Activated T-cell treated with anti-CD3 and anti-CD28 coated beads, Interleukin-2, amount 50 U/mL, for 1 hour (primary cell): ENCODE results near the gene DIPK2A.

Source experiments
- DNase-seq: peaks from one replicate; pipeline ENCODE4 v3.0.0-alpha.2; 2020

The DIPK2A gene

DNA sequence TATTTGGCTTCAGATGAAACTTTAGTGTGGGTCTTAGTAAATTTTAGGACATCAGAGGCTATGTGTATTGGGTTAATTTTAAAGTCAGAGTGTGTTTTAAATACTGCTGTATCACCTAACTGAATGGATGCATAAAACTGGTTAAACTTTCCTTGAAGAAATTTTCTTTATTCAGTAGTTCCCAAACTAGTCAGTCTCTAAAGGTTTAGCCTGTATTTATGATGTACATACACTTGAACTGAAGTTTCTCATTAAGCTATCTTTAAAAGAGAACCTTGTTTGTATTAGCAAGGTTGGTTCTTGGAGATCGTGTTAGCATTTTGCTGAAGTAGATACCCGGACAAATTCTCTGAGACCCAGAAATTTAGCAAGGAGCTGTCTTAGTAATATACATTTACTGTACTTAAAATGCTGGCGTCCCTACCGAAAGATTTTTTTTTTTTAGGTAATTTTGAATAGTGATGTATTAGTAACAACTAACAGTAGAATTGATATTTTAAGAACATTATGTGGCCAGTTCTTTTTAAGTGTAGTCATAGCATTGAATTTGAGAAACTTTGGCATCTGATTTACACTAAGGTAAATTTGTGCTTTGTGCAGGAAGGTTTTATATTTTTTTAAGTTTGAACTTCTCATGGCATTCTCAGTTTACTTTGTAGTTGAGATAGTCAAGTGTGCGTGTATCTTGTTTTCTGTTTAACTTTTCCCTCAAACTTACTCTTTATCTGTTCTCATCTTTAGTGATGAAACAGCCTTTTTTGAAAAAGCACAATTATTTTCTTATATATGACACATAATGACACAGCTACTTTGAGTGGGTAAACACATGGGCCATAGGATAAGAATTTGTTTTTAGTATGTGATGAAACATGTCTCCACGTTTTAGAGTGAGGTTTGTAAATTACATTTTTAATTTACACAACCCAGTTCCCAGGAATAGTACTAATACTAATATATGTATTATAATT, 2.9 kb downstream of the DIPK2A start:
- DNase-seq, result no peak

DNA sequence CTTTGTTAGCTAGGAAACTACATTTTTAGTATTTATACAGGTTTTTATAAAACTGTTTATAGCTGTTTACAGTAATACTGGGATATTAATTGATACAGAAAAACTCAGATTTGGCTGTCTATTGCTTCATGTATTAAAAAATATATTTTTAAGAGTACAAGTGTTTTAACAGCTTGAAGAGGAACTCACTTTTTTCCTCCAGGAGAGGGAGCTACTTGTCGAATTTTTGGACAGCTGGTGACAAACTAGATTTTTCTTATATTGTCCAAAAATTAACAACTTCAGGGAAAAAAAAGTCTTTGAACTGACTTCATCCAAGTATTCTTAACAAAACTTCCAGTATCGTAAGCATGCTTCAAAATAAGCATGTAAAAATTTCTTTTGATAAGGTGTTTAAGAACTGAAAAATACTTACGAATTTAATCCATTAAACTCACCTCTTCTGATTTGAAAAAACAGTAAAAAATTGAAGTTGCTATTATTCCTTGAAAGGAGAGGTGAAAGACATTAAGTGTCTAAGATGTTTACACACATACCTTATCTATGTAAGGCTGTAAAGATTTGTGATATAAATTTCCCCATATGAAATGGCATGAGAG, 4.0 kb downstream of the DIPK2A start:
- no peak for DNase-seq

DNA sequence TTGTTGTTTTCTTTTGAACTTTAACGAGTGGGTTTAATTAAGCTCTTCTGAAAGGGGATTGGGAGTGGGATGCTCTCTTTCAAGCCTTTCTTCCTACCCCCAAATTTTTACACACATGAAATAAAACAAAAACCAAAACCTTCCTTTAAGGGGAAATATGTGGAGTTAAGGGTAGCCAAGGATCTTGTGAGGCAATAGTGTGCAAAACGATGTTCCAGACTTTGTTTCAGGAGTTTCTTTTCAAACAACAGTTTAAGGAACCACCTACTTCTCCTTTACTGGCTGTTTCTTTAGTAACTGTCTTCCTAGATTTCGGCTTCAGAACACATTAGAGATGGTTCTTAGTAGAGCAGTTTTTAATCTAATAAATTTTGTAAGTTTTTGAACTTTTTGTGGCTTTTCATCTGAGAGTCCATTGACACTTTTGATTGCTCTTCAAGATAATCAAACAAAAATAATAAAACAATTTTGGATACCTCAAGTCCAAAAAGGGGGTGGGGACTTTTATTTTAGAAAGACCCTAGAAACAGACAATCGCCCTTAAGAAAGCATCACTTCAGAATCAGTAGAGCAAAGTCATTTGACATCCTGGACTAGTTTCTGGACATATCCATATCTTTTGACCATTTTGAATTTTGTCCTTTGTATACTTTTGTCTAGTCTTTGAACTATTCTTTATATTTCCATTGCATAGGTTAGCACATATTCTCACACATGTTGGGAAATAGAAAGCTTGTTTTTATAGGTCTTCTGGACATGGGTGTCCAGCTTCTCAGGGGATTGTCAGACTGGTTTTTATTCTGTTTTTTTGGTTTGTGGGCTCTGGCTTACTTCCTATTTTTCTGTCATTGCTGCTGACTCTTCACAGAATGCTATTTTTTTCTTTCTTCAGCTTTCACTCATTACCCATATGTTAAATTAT, 6.0 kb downstream of the DIPK2A start:
- DNase-seq, result no peak

DNA sequence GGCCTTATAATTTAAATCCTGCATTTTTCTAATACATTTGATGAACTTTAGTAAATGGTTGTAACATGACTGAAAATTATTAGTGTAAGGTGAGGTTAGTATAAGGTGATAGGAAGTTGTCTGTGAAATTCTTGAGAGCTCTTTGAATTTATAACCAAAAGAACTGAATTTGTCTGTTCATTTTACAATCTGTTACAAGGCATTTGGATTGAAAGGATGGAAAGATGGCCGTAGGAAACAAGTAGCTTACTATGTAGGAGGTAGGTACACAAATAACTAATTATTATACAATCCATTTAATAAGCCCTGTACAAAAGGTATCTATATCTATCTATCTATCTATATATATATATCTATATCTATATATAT, 6.6 kb downstream of the DIPK2A start:
- no peak for DNase-seq

DNA sequence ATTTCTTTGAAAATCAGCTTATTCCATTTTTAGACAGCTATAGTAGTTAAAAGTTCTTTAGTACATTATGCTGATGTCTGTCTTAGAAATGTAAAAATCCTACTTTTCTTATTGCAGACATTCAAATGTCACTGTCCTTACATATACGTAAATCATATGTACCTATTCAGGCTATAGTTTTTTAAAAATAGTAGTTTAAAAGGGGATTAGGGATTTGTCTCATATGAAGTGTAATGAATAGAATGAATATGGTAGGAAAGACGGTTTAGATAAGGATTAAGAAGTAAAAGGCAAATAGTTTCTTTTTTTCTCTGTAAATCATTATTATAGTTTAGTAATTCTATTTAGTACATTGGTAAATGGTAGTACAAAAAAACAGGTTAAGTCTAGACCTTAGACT, 7.4 kb downstream of the DIPK2A start:
- no peak for DNase-seq

DNA sequence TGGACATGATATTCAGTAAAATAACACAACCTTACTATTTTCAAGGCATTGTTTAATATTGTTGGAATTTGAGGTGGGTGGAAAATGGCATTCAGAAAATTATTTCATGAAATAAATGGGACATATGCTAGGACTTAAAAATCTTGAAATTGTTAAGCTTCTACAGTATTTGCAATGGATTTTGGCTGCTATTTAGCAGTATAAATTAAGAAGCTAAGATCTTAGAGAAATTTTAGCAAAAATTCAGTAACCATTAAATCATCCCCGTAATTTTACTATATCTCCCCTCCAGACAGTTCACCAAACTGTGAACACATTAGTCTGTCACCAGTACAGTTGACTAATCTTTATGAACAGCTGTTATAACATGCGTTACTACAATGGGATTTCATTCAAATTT, 8.2 kb downstream of the DIPK2A start:
- no peak for DNase-seq

DNA sequence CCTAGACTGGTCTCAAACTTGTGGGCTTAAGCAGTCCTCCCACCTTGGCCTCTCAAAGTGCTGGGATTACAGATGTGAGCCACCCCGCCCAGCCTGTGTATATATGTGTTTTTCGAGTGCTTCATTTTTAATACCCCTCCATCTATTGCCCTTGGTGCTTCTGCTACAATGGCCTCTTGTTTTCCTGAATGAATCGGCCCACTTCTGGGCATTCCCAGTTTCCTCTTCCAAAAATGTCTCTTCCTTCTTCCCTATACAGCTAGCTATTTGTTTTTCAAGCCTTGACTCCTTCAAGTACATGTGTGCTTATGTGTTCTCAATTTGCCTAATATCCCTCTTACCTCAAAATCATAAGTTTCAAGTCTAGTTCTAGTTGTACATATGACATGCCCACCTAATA, 16.7 kb downstream of the DIPK2A start:
- no peak for DNase-seq

DNA sequence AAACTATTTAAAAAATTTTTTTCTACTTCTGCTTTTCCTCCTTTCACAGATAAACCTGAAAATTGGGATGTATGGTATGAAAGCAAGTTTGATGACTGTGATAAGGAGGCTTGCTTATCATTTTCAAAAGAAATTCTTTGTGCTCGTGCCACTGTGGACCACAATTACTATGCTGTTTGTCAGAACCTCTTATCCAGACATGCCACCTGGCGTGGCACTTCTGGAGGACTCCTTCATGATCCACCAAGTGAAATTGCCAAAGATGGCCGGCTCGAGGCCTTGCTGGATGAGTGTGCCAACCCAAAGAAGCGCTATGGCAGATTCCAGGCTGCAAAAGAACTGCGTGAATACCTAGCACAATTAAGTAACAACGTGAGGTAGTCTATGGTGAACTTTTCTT, 17.8 kb downstream of the DIPK2A start:
- no peak for DNase-seq

DNA sequence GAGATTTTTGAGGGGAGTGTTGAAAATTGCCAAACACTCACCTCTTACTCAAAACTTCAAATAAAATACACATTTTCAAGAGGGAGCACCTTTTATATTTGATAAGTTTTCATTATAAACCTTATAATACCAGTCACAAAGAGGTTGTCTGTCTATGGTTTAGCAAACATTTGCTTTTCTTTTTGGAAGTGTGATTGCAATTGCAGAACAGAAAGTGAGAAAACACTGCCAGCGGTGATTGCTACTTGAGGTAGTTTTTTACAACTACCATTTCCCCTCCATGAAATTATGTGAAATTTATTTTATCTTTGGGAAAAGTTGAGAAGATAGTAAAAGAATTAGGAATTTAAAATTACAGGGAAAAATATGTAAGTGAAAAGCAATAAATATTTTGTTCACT, 20.1 kb downstream of the DIPK2A start:
- no peak for DNase-seq

DNA sequence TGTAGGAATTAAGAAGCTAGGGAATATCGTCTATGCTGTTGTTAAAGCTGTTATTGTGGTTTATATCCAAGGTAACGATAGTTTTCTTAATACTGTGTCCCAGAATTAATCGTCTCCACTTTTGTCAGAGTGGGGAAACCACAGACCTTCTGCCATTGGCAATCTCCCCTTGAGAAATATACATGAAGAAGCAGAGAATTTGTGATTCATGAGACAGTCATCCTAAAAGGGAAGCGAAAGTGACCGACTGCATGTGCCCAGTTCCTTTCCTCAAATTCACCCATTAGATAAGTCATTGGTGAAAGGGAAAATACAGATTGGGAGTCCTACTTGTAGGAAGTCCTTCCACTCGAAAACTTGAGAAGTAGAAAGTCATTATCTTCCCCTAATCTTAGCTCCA, 26.6 kb downstream of the DIPK2A start:
- DNase-seq, result no peak

DNA sequence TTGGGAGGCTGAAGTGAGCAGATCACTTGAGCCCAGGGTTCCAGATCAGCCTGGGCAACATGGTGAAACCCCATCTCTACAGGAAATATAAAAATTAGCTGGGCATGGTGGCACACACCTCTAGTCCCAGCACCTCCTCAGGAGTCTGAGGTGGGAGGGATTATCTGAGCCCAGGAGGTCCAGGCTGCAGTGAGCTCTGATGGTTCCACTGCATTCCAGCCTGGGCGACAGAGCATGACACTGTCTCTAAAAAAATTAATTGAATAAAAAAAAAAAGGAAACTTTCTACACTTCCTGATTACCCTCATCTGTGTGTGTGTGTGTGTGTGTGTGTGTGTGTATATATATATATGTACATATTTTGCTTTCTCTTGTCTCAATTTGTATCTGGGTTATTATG, 31.4 kb downstream of the DIPK2A start:
- DNase-seq, result no peak

DNA sequence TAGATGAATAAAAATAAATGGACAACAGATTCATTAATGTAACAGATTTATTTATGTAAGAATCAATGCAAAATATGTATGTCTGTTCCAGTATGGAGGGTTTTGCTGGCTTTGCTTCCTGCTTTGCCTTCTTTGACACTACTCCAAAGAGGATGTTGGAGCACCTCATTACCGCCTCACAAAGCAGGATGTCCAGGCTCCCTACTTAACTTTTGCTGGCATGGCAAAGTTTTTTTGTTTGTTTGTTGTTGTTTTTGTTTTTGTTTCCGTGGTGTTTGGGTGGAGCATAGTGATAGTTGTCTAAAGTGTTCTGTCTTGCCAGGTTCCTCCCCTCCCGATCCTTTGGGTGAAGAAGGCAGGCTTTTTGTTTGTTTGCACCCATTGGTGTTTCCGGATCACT, 38.7 kb downstream of the DIPK2A start:
- no peak for DNase-seq

DNA sequence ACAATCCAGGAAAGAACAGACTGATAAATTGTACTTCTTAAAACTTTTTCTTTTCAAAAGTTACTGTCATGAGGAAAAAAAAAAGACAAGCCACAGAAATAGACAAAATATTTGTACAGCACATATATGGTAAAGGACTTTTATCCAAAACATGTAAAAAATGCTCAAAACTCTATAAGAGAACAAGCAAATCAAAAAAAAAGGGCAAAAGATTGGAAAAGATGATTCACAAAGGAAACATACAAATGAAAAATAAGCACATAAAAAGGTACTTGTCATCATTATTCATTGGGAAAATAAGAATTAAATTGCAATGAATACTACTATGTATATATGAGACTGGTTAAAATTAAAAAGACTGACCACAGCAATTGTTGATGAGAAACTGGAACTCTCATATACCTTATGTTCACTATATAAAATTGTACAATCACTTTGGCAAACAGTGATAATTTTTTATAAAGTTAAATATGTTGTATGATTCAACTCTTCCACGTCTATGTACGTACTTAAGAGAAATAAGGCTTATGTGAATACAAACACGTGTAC, 39.7 kb downstream of the DIPK2A start:
- no peak for DNase-seq

DNA sequence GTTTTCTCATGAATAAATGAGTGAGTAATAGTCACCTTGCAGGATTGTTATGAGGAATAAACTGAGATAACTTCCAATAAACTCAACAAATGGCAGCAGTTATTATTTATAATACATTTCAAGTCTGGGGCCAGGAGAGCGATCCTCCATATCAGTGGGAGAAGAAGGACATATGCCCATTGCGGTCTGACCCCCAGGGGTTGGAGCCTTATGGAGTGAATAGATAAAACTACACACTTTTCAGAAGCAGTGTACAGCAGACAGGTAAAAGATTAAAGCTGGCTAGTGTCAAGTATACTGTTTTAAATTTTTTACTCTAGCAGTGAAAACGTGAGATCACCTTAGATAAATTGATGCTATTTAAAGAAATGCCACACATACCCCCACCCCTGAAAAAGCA, 43.5 kb downstream of the DIPK2A start:
- no peak for DNase-seq

DNA sequence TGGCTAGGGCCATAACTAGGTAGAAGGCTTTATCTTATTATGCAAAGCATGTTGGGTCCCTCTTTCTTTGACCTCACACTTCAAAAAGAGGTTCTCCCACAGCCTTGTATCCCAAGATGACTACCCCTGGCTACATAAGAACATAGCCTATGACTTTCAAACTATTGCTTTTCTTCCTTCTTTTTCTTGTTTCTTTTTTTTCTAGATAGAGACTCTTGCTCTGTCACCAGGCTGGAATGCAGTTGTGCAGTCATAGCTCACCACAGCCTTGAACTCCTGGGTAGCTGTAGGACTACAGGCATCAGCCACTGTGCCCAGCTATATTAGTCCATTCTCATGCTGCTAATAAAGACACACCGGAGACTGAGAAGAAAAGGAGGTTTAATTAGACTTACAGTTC, 47.2 kb downstream of the DIPK2A start:
- DNase-seq, result no peak
